Aorta (tissue), 5 donors: Measurements from ENCODE around the gene MCM7. TPM values are rescaled to one million over a fixed set of nuclear protein-coding genes. Genes with fewer than 3 reads are reported as not detected.

Experiments used
- ATAC-seq: fragments of 200-7000 bp; cut with Tn5 transposase; one replicate; pipeline ENCODE4 v1.9.1; 2022; ENCODE audit warnings: moderate library complexity; ENCODE audit not compliant: low FRiP score
- DNase-seq, 2 donors: peaks; one replicate each; pipeline ENCODE4 v3.0.0-alpha.2; 2020
- H3K27ac ChIP-seq, 2 donors: one replicate each; pipeline ENCODE4 v1.5.1; 2013; ENCODE audit warnings: low read length in 2 of 2, mild to moderate bottlenecking in 2 of 2, moderate library complexity in 2 of 2, control low read depth in 1 of 2, inconsistent platforms in 1 of 2, low read depth in 1 of 2
- H3K27me3 ChIP-seq, 2 donors: one replicate each; pipeline ENCODE4 v1.6.1; 2013; ENCODE audit warnings: control low read depth in 1 of 2, low read length in 1 of 2, mild to moderate bottlenecking in 1 of 2, moderate library complexity in 1 of 2; ENCODE audit not compliant: insufficient read depth in 2 of 2, control insufficient read depth in 1 of 2
- H3K36me3 ChIP-seq, 2 donors: one replicate each; pipeline ENCODE4 v1.6.1; 2013; ENCODE audit warnings: control low read depth in 1 of 2, low read length in 1 of 2, mild to moderate bottlenecking in 1 of 2; ENCODE audit not compliant: insufficient read depth in 2 of 2, control insufficient read depth in 1 of 2
- H3K4me1 ChIP-seq, 2 donors: one replicate each; pipeline ENCODE4 v1.6.1; 2013; ENCODE audit warnings: low read length in 2 of 2, control low read depth in 1 of 2, mild to moderate bottlenecking in 1 of 2, moderate library complexity in 1 of 2; ENCODE audit not compliant: insufficient read depth in 2 of 2, control insufficient read depth in 1 of 2
- H3K4me3 ChIP-seq, 2 donors: one replicate each; pipeline ENCODE4 v1.5.1; 2013; ENCODE audit warnings: low read length in 2 of 2, control low read depth in 1 of 2, mild to moderate bottlenecking in 1 of 2
- H3K9me3 ChIP-seq: one replicate; pipeline ENCODE4 v1.6.1; 2013; ENCODE audit warnings: mild to moderate bottlenecking, low read length; ENCODE audit not compliant: control insufficient read depth
- WGBS, 2 donors: extraction: QIAGEN DNeasy Blood & Tissue Kit; methylation state at CpG; one replicate each; pipeline ENCODE4 v1.1.7; 2013; 5-methylcytosine and 5-hydroxymethylcytosine counted together
- intact Hi-C, 2 donors: fragments of 100-400 bp; cut with DNase I; formaldehyde crosslinking; loops; one replicate each; pipeline versions ENCODE4 v1.14.2 to v1.15.0; 2022
- polyA plus RNA-seq, 2 donors: library from polyadenylated mRNA; stranded (reverse); fragments of 200-250 nt; gene quantifications; one replicate each; pipeline ENCODE4 v1.2.3, GENCODE V29; 2013
- total RNA-seq, 2 donors: library from RNA; stranded (reverse); fragmentation: NEBNext Ultra II Directional; extraction: Animal tissue kit (Norgen Biotek cat#: 25700); gene quantifications; one replicate each; pipeline ENCODE4 v1.2.1, GENCODE V29; 2021
- donor health status: healthy with polysubstance abuse.
- donor health status: Bipolar disorder and iron deficiency.
- donor health status: DM: no; HTN: no; CAD: no.
- donor health status: DM: no; HTN: no; CAD: no.
- donor health status: DM: yes; HTN: yes; CAD: no.

Gene MCM7
- total and polyA plus RNA-seq, 4 donors, result 27.1 to 90.8 (median 46.5) TPM

DNA sequence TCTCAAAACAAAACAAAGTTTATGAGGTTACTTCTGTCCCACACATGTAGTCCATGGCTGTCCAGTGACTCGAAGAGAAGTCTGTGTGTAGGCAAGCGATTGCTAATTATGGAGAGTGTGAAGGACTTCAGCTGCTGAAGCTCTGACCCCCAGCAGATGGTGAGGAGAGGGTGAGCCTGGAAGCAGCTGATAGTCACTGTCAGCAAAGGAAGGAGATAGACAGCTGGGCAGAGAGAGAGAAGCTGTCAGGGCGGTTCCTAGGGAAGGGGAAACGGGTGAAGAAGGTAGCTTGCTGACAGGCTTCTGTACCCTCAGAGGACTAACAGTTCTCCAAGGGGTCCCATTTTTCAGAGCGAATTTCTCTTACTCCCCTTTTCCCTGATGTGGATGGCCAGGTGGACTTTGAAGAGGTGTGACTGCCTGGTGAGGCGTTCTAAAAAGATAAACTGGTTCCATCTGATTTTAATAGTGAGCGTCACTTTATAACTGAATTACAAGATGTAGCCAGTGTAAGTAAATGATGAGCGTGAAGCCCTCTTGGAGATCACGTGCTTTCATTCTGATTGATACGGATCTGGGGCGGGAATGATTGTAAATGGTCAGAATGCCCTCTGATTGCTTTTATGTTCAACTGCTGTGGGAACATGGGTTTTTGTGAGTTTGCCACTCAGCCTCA, 39.5 kb downstream of the MCM7 start:
- no peak for DNase-seq
- Histone ChIP-seq H3K4me1 (no peaks in the 10 kb centered on the region), H3K27me3 (no peaks in the 10 kb centered on the region), H3K36me3 (peaks cover 7 to 19% of the 10 kb centered on the region in 2 donors), H3K9me3 (no peaks in the 10 kb centered on the region), H3K4me3 (no peak overlapping the region), H3K27ac (no peak overlapping the region)
- WGBS, 2 donors, result 91 to 94% methylated on average over 11 of the region's 11 CpGs
- ATAC-seq, result no peak
- intact Hi-C loops, result no loop called here

DNA sequence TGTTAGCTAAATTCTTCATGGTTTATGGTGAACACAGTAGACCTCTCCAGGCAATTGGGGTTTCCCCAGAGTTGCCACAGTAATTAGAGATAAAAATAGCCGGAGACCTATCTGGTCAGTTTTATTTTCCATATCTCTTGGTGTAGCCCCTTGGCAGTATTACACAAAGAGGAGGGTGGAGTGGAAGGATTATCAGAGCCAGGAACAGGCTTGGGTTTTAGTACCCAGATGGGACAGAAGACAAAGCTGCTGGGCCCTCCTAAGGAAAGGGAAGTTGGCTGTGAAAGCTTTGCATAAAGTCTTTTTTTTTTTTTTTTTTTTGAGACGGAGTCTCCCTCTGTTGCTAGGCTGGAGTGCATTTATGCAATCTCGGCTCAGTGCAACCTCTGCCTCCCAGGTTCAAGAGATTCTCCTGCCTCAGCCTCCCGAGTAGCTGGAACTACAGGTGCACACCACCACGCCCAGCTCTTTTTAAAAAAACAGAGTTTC, 41.9 kb downstream of the MCM7 start:
- intact Hi-C loops, result no loop called here
- DNase-seq (no peak), ATAC-seq (no peak)
- Histone ChIP-seq H3K27me3 (no peaks in the 10 kb centered on the region), H3K27ac (no peak overlapping the region), H3K4me3 (no peak overlapping the region), H3K36me3 (peaks cover 7 to 16% of the 10 kb centered on the region in 2 donors), H3K9me3 (no peaks in the 10 kb centered on the region), H3K4me1 (no peaks in the 10 kb centered on the region)
- 87 to 93% methylated on average over 5 of the region's 5 CpGs for WGBS, 2 donors

- Histone ChIP-seq H3K4me3 (no peak overlapping the region), H3K27ac (no peak overlapping the region), H3K4me1 (no peaks in the 10 kb centered on the region), H3K27me3 (no peaks in the 10 kb centered on the region), H3K36me3 (peaks cover 7 to 10% of the 10 kb centered on the region in 2 donors), H3K9me3 (no peaks in the 10 kb centered on the region)
- ATAC-seq, result no peak
- 93 to 95% methylated on average over 10 of the region's 10 CpGs for WGBS, 2 donors
- no peak for DNase-seq
- intact Hi-C loops, result no loop called here
These were observed 44.2 kb downstream of the MCM7 start for GRCh38 chr7:100057006-100057405.

DNA sequence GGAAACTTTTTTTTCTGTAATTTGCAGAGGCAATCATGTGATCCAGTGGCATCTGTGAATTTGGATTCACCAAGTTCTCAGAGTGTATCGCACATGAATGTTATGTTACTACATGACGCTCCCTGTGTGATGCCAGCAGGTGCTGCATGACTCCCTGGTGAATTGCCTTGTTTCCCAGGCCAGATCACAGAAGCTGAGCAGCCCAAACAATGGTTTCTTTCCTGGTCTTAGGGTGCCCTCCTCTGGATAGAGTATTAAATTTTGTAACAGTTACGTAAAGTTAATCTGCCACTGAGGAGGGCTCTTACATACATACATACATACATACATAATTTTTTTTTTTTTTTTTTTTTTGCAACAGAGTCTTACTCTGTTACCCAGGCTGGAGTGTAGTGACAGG, 48.0 kb downstream of the MCM7 start:
- Histone ChIP-seq H3K27me3 (no peaks in the 10 kb centered on the region), H3K27ac (no peak overlapping the region), H3K4me3 (no peak overlapping the region), H3K36me3 (peaks cover 2 to 9% of the 10 kb centered on the region in 2 donors), H3K4me1 (no peaks in the 10 kb centered on the region), H3K9me3 (no peaks in the 10 kb centered on the region)
- ATAC-seq (no peak), DNase-seq (no peak)
- 59 to 65% methylated on average over 3 of the region's 3 CpGs for WGBS, 2 donors
- intact Hi-C loops, result no loop called here

GRCh38 chr7:100051611-100052010, 49.6 kb downstream of the MCM7 start:
- DNase-seq, result no peak
- no peaks in the 10 kb centered on the region for H3K4me1 ChIP-seq
- no peaks in the 10 kb centered on the region for H3K36me3 ChIP-seq
- 81 to 82% methylated on average over 3 of the region's 3 CpGs for WGBS, 2 donors
- no peak for ATAC-seq
- no peaks in the 10 kb centered on the region for H3K9me3 ChIP-seq
- intact Hi-C loops, result no loop called here
- no peak overlapping the region for H3K4me3 ChIP-seq
- no peaks in the 10 kb centered on the region for H3K27me3 ChIP-seq
- H3K27ac ChIP-seq, result no peak overlapping the region

DNA sequence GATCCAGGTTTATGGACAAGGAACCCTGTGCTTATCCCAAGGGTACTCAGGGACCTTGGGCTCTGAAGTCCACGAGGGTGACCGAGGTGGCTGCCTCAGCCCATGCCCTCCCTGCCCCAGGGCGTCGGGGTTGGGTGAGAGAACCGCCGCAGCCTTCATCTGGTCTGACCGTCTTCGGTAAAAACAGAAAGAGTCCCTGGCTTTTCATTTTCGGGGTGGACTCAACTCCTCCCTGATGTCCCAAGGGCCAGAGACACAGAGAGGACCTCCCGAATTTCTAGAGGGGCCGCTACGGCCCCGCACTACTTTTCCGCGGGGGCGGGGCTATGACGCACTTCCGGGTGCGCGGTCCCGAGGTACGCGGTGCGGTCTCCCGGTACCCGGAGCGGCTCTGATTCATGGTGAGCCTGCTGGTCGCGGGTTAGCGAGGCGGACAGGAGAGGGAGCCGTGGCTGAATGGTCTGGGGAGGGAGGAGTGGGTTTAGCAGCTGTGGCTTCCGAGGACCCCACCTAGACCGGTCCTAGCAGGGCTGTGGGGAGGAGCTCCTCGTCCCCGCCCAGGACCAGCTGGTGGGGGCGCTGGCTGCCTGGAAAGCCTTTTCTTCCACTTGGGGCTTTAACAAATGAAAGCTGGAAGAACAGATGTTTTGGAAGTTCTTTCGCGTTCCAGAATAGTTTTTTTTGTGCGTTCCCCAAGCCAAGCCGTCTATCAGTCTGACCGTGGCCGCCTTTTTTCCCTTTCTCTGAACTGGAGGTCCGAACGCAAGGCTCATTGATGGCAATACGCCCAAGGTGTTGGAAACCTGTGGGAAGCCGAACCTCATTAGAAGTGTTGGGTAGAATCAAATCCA, 51.5 kb downstream of the MCM7 start, which contains the start of gene ZSCAN21:
Gene ZSCAN21, plus strand, starts transcription at position 334 of the 851 bp plus-strand sequence. CDS start 7,233 bp downstream, outside the sequence.
- intact Hi-C loops, result loop anchor here in 1 of 2 donors (1.0 to 5.0 kb wide), 3 partner anchors 33 to 51 kb away; partner anchors contain the start of gene COPS6
- H3K9me3 ChIP-seq, result no peaks in the 10 kb centered on the region
- no peaks in the 10 kb centered on the region for H3K36me3 ChIP-seq
- peak; percentile 90 to 97 for DNase-seq
- no peaks in the 10 kb centered on the region for H3K27me3 ChIP-seq
- H3K4me1 ChIP-seq, result no peaks in the 10 kb centered on the region
- H3K27ac ChIP-seq, result peak within 1 kb of the TSS; percentile 28 to 92
- WGBS, 2 donors, result 1% methylated on average over 47 of the region's 47 CpGs
- ATAC-seq, result peak; percentile 97
- H3K4me3 ChIP-seq, result peak within 1 kb of the TSS; percentile 72 to 80

GRCh38 chr7:100048680-100049079, 52.5 kb downstream of the MCM7 start:
- Histone ChIP-seq H3K36me3 (no peaks in the 10 kb centered on the region), H3K4me3 (no peak overlapping the region), H3K9me3 (no peaks in the 10 kb centered on the region), H3K27me3 (no peaks in the 10 kb centered on the region), H3K4me1 (no peaks in the 10 kb centered on the region), H3K27ac (no peak overlapping the region)
- intact Hi-C loops, result loop anchor here in 1 of 2 donors (1.0 to 5.0 kb wide), 2 partner anchors 39 to 52 kb away; partner anchors contain the start of gene COPS6
- 94 to 96% methylated on average over 4 of the region's 4 CpGs for WGBS, 2 donors
- ATAC-seq (no peak), DNase-seq (no peak)

DNA sequence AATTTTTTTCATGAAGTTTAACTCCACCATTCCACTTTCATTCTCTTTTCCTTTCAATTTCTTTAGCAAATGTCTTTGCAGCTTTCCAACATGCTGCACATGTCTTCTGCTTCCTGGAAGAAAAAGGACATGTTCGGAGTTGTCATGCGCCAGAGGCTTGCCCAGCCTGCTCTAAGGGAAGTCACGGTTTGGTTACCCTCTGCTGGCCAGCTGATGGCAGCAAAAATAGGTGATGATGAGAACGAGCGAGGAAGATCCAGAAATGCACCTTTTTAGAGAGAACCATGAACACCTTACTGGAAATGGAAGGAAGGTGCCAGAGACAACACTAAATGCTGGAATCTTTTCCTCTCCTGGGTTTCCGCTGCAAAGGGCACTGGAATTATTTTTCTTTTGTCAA, 56.5 kb downstream of the MCM7 start:
- WGBS, 2 donors, result 70 to 73% methylated on average over 6 of the region's 6 CpGs
- no peaks in the 10 kb centered on the region for H3K4me1 ChIP-seq
- no peak overlapping the region for H3K4me3 ChIP-seq
- no peak overlapping the region for H3K27ac ChIP-seq
- no peaks in the 10 kb centered on the region for H3K9me3 ChIP-seq
- H3K27me3 ChIP-seq, result no peaks in the 10 kb centered on the region
- no peak for DNase-seq
- intact Hi-C loops, result loop anchor here in 1 of 2 donors (5.0 kb wide), 1 partner anchor 43 kb away; the partner anchor contains the start of gene COPS6
- ATAC-seq, result no peak
- H3K36me3 ChIP-seq, result no peaks in the 10 kb centered on the region
